Glomerular visceral epithelial cell (primary cell): ENCODE results near the gene STK10.
"Not testable (repeated sequence)": the region's sequence is repeated elsewhere in the genome, so short reads cannot be mapped to it uniquely, and the experiment has no call there.

ENCODE experiments used
- DNase-seq: peaks from one replicate; pipeline ENCODE4 v3.0.0-alpha.2; 2016; ENCODE audit errors: extremely low spot score

Gene STK10

GRCh38 chr5:172188033-172188892 lies at the start of gene STK10:
Gene STK10, minus strand, starts transcription at chr5:172188224. Its CDS starts 182 bp downstream, at chr5:172188042.
- DNase-seq, result peak; percentile 93

- DNase-seq, result peak; percentile 7
Measured at GRCh38 chr5:172235827-172236736, 48.1 kb upstream of the STK10 start.

- DNase-seq, result no peak
Measured at GRCh38 chr5:172235132-172235780, 47.2 kb upstream of the STK10 start.

GRCh38 chr5:172234031-172234430 lies 46.0 kb upstream of the STK10 start:
- no peak for DNase-seq

- DNase-seq, result no peak
Measured at GRCh38 chr5:172229904-172230303, 41.9 kb upstream of the STK10 start.

GRCh38 chr5:172224996-172225395 lies 37.0 kb upstream of the STK10 start:
- no peak for DNase-seq

- DNase-seq, result no peak
Measured at GRCh38 chr5:172223901-172224873, 36.2 kb upstream of the STK10 start.

GRCh38 chr5:172219296-172219695 lies 31.3 kb upstream of the STK10 start:
- DNase-seq, result no peak

- no peak for DNase-seq
Measured at GRCh38 chr5:172216345-172216744, 28.3 kb upstream of the STK10 start.

- no peak for DNase-seq
Measured at GRCh38 chr5:172213126-172213525, 25.1 kb upstream of the STK10 start.

- DNase-seq, result no peak
Measured at GRCh38 chr5:172211676-172212075, 23.7 kb upstream of the STK10 start.

GRCh38 chr5:172209714-172210113 lies 21.7 kb upstream of the STK10 start:
- no peak for DNase-seq

- no peak for DNase-seq
Measured at GRCh38 chr5:172207511-172207910, 19.5 kb upstream of the STK10 start.

GRCh38 chr5:172205984-172206383 lies 18.0 kb upstream of the STK10 start:
- DNase-seq, result not testable (repeated sequence)

- no peak for DNase-seq
Measured at GRCh38 chr5:172200476-172200875, 12.5 kb upstream of the STK10 start.

GRCh38 chr5:172199446-172199845 lies 11.4 kb upstream of the STK10 start:
- DNase-seq, result no peak

- DNase-seq, result not testable (repeated sequence)
Measured at GRCh38 chr5:172197775-172198174, 9.8 kb upstream of the STK10 start.

GRCh38 chr5:172194985-172195774 lies 7.2 kb upstream of the STK10 start:
- DNase-seq, result no peak

- no peak for DNase-seq
Measured at GRCh38 chr5:172193872-172194271, 5.8 kb upstream of the STK10 start, which contains the start of gene EFCAB9. Gene EFCAB9, plus strand, starts transcription at chr5:172194172. Its CDS starts 1 bp downstream, at chr5:172194173.
